Measurements from ENCODE around the gene DUXB.

The DUXB gene

GRCh38 chr16:75710344-75710743, 9.1 kb upstream of the DUXB start:
- H3K4me3 ChIP-seq (ENCODE audit: control insufficient read depth, low read depth, low read length): no peak overlapping the region
- no peak for DNase-seq (ENCODE audit: low read depth)
- TF ChIP-seq, protein P1, sequence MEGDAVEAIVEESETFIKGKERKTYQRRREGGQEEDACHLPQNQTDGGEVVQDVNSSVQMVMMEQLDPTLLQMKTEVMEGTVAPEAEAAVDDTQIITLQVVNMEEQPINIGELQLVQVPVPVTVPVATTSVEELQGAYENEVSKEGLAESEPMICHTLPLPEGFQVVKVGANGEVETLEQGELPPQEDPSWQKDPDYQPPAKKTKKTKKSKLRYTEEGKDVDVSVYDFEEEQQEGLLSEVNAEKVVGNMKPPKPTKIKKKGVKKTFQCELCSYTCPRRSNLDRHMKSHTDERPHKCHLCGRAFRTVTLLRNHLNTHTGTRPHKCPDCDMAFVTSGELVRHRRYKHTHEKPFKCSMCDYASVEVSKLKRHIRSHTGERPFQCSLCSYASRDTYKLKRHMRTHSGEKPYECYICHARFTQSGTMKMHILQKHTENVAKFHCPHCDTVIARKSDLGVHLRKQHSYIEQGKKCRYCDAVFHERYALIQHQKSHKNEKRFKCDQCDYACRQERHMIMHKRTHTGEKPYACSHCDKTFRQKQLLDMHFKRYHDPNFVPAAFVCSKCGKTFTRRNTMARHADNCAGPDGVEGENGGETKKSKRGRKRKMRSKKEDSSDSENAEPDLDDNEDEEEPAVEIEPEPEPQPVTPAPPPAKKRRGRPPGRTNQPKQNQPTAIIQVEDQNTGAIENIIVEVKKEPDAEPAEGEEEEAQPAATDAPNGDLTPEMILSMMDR (IDR thresholded peaks at IDR 0.05; ENCODE audit: control insufficient read depth, insufficient read depth, low read depth, low read length, missing control alignments): no peak

- TF ChIP-seq, protein P1 (IDR thresholded peaks at IDR 0.05; ENCODE audit: control insufficient read depth, insufficient read depth, low read depth, low read length, missing control alignments): no peak
- no peak overlapping the region for H3K4me3 ChIP-seq (ENCODE audit: control insufficient read depth, low read depth, low read length)
- DNase-seq (ENCODE audit: low read depth): no peak
Measured at GRCh38 chr16:75703306-75703705, 2.0 kb upstream of the DUXB start.

GRCh38 chr16:75702242-75702641, 981 bp upstream of the DUXB start:
- TF ChIP-seq, protein P1 (IDR thresholded peaks at IDR 0.05; ENCODE audit: control insufficient read depth, insufficient read depth, low read depth, low read length, missing control alignments): no peak
- no peak overlapping the region for H3K4me3 ChIP-seq (ENCODE audit: control insufficient read depth, low read depth, low read length)
- DNase-seq (ENCODE audit: low read depth): no peak

- TF ChIP-seq, protein P1 (IDR thresholded peaks at IDR 0.05; ENCODE audit: control insufficient read depth, insufficient read depth, low read depth, low read length, missing control alignments): no peak
Measured at GRCh38 chr16:75697571-75697970, 3.7 kb downstream of the DUXB start.

GRCh38 chr16:75695708-75696107, 5.6 kb downstream of the DUXB start:
- DNase-seq (ENCODE audit: low read depth): no peak
- TF ChIP-seq, protein P1 (IDR thresholded peaks at IDR 0.05; ENCODE audit: control insufficient read depth, insufficient read depth, low read depth, low read length, missing control alignments): no peak

More at GRCh38 chr16:75697571-75697970, 3.7 kb downstream of the DUXB start:
- DNase-seq (ENCODE audit: low read depth): no peak
- no peak overlapping the region for H3K4me3 ChIP-seq (ENCODE audit: control insufficient read depth, low read depth, low read length)

DNA sequence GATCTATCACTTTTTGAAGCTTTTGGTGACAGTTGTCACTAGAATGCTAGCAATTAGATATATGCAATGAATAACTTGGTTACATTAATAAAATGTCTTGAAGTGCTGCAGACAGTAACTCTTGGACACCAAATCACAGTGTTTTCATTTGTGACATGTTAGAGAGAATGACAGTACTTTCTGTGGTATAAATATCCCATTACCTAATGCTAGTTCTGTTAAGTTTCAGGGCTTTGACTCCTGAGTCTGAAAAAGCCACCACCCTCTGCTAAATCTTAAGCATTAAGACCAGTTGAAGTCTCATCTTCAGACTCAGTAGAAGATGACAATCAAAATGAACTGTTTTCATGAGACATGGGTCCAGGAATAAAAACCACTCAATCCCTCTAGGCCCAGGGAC, 13.9 kb downstream of the DUXB start:
- TF ChIP-seq, protein P1 (IDR thresholded peaks at IDR 0.05; ENCODE audit: control insufficient read depth, insufficient read depth, low read depth, low read length, missing control alignments): no peak
- no peak for DNase-seq (ENCODE audit: low read depth)

More at GRCh38 chr16:75695708-75696107, 5.6 kb downstream of the DUXB start:
- H3K4me3 ChIP-seq (ENCODE audit: control insufficient read depth, low read depth, low read length): no peak overlapping the region

GRCh38 chr16:75682308-75682707, 19.0 kb downstream of the DUXB start:
- TF ChIP-seq, protein P1 (IDR thresholded peaks at IDR 0.05; ENCODE audit: control insufficient read depth, insufficient read depth, low read depth, low read length, missing control alignments): no peak
- DNase-seq (ENCODE audit: low read depth): no peak
- H3K4me3 ChIP-seq (ENCODE audit: control insufficient read depth, low read depth, low read length): no peak overlapping the region

More for the DNA sequence above, 13.9 kb downstream of the DUXB start:
- no peak overlapping the region for H3K4me3 ChIP-seq (ENCODE audit: control insufficient read depth, low read depth, low read length)
